Kidney (tissue), 14 donors: ENCODE results near the gene ANKRD33. TPM values are rescaled to one million over a fixed set of nuclear protein-coding genes. Genes with fewer than 3 reads are reported as not detected.

Experiments used
- DNase-seq, 5 donors: peaks; one replicate each; pipeline ENCODE4 v3.0.0-alpha.2; 2013 to 2020
- FAIRE-seq: peaks from 2 replicates; lab custom pipeline; 2012; peaks lifted over from hg19 to GRCh38; lab: Jason Lieb, UNC
- H3K27ac ChIP-seq, 2 donors: one replicate each; pipeline ENCODE4 v1.7.0; 2013; ENCODE audit warnings: low read depth in 2 of 2, low read length in 2 of 2, inconsistent platforms in 1 of 2
- H3K27me3 ChIP-seq: one replicate; pipeline ENCODE4 v1.7.1; 2013; ENCODE audit warnings: low read length, inconsistent platforms; ENCODE audit not compliant: control insufficient read depth, insufficient read depth
- H3K36me3 ChIP-seq, 3 donors: one replicate each; pipeline versions ENCODE4 v1.7.0 to v1.7.1; 2013; ENCODE audit warnings: low read length in 3 of 3, control low read depth in 1 of 3, inconsistent platforms in 1 of 3; ENCODE audit not compliant: insufficient read depth in 3 of 3, control insufficient read depth in 2 of 3
- H3K4me1 ChIP-seq, 3 donors: one replicate each; pipeline versions ENCODE4 v1.7.0 to v1.7.1; 2013; ENCODE audit warnings: low read length in 3 of 3, inconsistent platforms in 1 of 3, low read depth in 1 of 3; ENCODE audit not compliant: control insufficient read depth in 2 of 3, insufficient read depth in 2 of 3
- H3K4me3 ChIP-seq, 3 donors: one replicate each; pipeline versions ENCODE4 v1.7.0 to v1.8.1; 2013; ENCODE audit warnings: low read length in 3 of 3, control low read depth in 1 of 3, inconsistent platforms in 1 of 3
- H3K9ac ChIP-seq, 3 donors: one replicate each; pipeline versions ENCODE4 v1.7.0 to v1.7.1; 2013; ENCODE audit warnings: low read length in 3 of 3, control low read depth in 1 of 3, inconsistent platforms in 1 of 3
- H3K9me3 ChIP-seq, 3 donors: one replicate each; pipeline versions ENCODE4 v1.7.0 to v1.7.1; 2013; ENCODE audit warnings: low read length in 3 of 3, control low read depth in 1 of 3, inconsistent platforms in 1 of 3; ENCODE audit not compliant: control insufficient read depth in 2 of 3, insufficient read depth in 1 of 3
- CTCF ChIP-seq: IDR thresholded peaks from 3 replicates; pipeline ENCODE4 v1.5.1; 2012; ENCODE audit warnings: mild to moderate bottlenecking, moderate library complexity, borderline replicate concordance; ENCODE audit not compliant: insufficient read depth; ENCODE audit errors: extremely low read depth
- intact Hi-C: fragments of 100-400 bp; cut with DNase I; formaldehyde crosslinking; loops from one replicate; pipeline ENCODE4 v1.11.1; 2022
- polyA plus RNA-seq: library from polyadenylated mRNA; stranded (reverse); fragments of 350-450 nt; fragmentation: Illumina TruSeq; extraction: RNeasy Lipid Tissue Mini Kit (QIAGEN cat#74804); gene quantifications from one replicate; pipeline ENCODE4 v1.2.3, GENCODE V29; 2014; ENCODE audit warnings: low read depth, low replicate concordance; ENCODE audit not compliant: insufficient read depth
- total RNA-seq: library from RNA; stranded (reverse); fragmentation: NEBNext Ultra II Directional; extraction: Animal tissue kit (Norgen Biotek cat#: 25700); gene quantifications from one replicate; pipeline ENCODE4 v1.2.1, GENCODE V29; 2021
- donor health status: control.
- donor health status: control.
- donor health status: control.
- donor health status: control.
- donor health status: control.
- donor health status: DM: yes; HTN: yes; CAD: no.
- donor health status: Normal renal cell carcinoma (clear cell type).

The ANKRD33 gene
- total and polyA plus RNA-seq, 2 donors from 2014 or later = not detected

GRCh38 chr12:51917746-51918453 is 30.0 kb downstream of the ANKRD33 start:
- DNase-seq (peak in 1 of 5 donors; percentile 32), FAIRE-seq (no peak)
- Histone ChIP-seq H3K4me3 (no peak overlapping the region), H3K27ac (no peak overlapping the region), H3K9ac (no peak overlapping the region), H3K4me1 (peaks cover 0 to 13% (median 11%) of the 10 kb centered on the region in 3 donors), H3K9me3 (no peaks in the 10 kb centered on the region), H3K36me3 (peaks cover 0 to 5% (median 3%) of the 10 kb centered on the region in 3 donors), H3K27me3 (no peaks in the 10 kb centered on the region)
- no peak for TF ChIP-seq CTCF
- intact Hi-C loops = no loop called here

GRCh38 chr12:51920046-51920445 is 32.1 kb downstream of the ANKRD33 start:
- H3K9me3 ChIP-seq = no peaks in the 10 kb centered on the region
- no peak overlapping the region for H3K27ac ChIP-seq
- peaks cover 0 to 5% (median 3%) of the 10 kb centered on the region in 3 donors for H3K36me3 ChIP-seq
- intact Hi-C loops = no loop called here
- no peak overlapping the region for H3K9ac ChIP-seq
- no peaks in the 10 kb centered on the region for H3K27me3 ChIP-seq
- FAIRE-seq = no peak
- no peak for TF ChIP-seq CTCF
- peak in 1 of 5 donors; percentile 27 for DNase-seq
- no peak overlapping the region for H3K4me3 ChIP-seq
- peaks cover 0 to 24% (median 15%) of the 10 kb centered on the region in 3 donors for H3K4me1 ChIP-seq

GRCh38 chr12:51921017-51921725 is 33.3 kb downstream of the ANKRD33 start:
- H3K9me3 ChIP-seq = no peaks in the 10 kb centered on the region
- H3K9ac ChIP-seq = no peak overlapping the region
- H3K27me3 ChIP-seq = no peaks in the 10 kb centered on the region
- TF ChIP-seq CTCF = no peak
- H3K36me3 ChIP-seq = peaks cover 0 to 3% (median 0%) of the 10 kb centered on the region in 3 donors
- H3K4me1 ChIP-seq = peaks cover 0 to 26% (median 23%) of the 10 kb centered on the region in 3 donors
- intact Hi-C loops = no loop called here
- FAIRE-seq (no peak), DNase-seq (peak in 3 of 5 donors; percentile 62 to 72 (median 62))
- no peak overlapping the region for H3K4me3 ChIP-seq
- no peak overlapping the region for H3K27ac ChIP-seq
